Erythroblast (primary cell): ENCODE measurements around the gene NUDT3.

Experiments used
- DNase-seq, 2 experiments: peaks; one replicate each; lab custom pipeline; 2025; lab: John Stamatoyannopoulos, UW
- GATA1 ChIP-seq: IDR thresholded peaks from 2 replicates; pipeline ENCODE4 v1.6.1; 2011; ENCODE audit warnings: low read depth, mild to moderate bottlenecking, control low read depth, low read length, moderate library complexity
- POLR2A ChIP-seq: IDR thresholded peaks from 2 replicates; pipeline ENCODE4 v1.6.1; 2011; ENCODE audit warnings: mild to moderate bottlenecking, low read length

NUDT3 gene

GRCh38 chr6:34241351-34242215, 150.9 kb downstream of the NUDT3 start:
- DNase-seq, result no peak
- TF ChIP-seq GATA1 (no peak), POLR2A (no peak)

- TF ChIP-seq POLR2A, result no peak
- no peak for TF ChIP-seq GATA1
These were observed 151.9 kb downstream of the NUDT3 start for GRCh38 chr6:34240329-34241248.

GRCh38 chr6:34239893-34240292, 152.6 kb downstream of the NUDT3 start:
- TF ChIP-seq POLR2A (no peak), GATA1 (no peak)
- no peak for DNase-seq

More at GRCh38 chr6:34240329-34241248, 151.9 kb downstream of the NUDT3 start:
- DNase-seq, result peak; percentile 22 to 37

- DNase-seq, result peak; percentile 39 to 44
- TF ChIP-seq POLR2A (no peak), GATA1 (no peak)
These were observed 153.0 kb downstream of the NUDT3 start for GRCh38 chr6:34239500-34239825.

GRCh38 chr6:34238585-34239499, 153.6 kb downstream of the NUDT3 start:
- DNase-seq, result peak in 1 of 2 experiments; percentile 42
- TF ChIP-seq GATA1 (no peak), POLR2A (no peak)

GRCh38 chr6:34237722-34238584, 154.5 kb downstream of the NUDT3 start:
- TF ChIP-seq POLR2A (peak; percentile 33), GATA1 (no peak)
- peak; percentile 89 for DNase-seq

- TF ChIP-seq POLR2A, result no peak
- no peak for TF ChIP-seq GATA1
- DNase-seq, result peak; percentile 66 to 80
These were observed 155.2 kb downstream of the NUDT3 start for GRCh38 chr6:34237316-34237721.

- peak; percentile 96 to 97 for DNase-seq
- peak; percentile 96 for TF ChIP-seq POLR2A
- no peak for TF ChIP-seq GATA1
These were observed 155.8 kb downstream of the NUDT3 start, which contains the start of gene HMGA1 for GRCh38 chr6:34236443-34237315. TSS of gene HMGA1 (plus strand) at chr6:34236873. CDS start at chr6:34240781, 3,908 bp downstream.

GRCh38 chr6:34236131-34236442, 156.4 kb downstream of the NUDT3 start:
- peak; percentile 87 to 89 for DNase-seq
- no peak for TF ChIP-seq POLR2A
- TF ChIP-seq GATA1, result no peak

GRCh38 chr6:34235307-34236130, 156.9 kb downstream of the NUDT3 start:
- TF ChIP-seq POLR2A (no peak), GATA1 (no peak)
- peak; percentile 87 to 90 for DNase-seq
